Measurements from ENCODE around the gene NACC2. TPM values are rescaled to one million over a fixed set of nuclear protein-coding genes. Genes with fewer than 3 reads are reported as not detected.
"Not testable (repeated sequence)": the region's sequence is repeated elsewhere in the genome, so short reads cannot be mapped to it uniquely, and the experiment has no call there.

NACC2 gene
- total RNA-seq, 2 experiments from 2014 or later, result 5.6 to 6.4 TPM

GRCh38 chr9:135968601-135969000 is 126.5 kb downstream of the NACC2 start:
- Mint-ChIP-seq H3K9me3 (ENCODE audit: insufficient read depth) (no peaks in the 10 kb centered on the region), H3K27ac (no peak overlapping the region), H3K4me3 (no peak overlapping the region), H3K36me3 (ENCODE audit: low read depth) (no peaks in the 10 kb centered on the region), H3K27me3 (ENCODE audit: low read depth) (no peaks in the 10 kb centered on the region), H3K4me1 (ENCODE audit: low read depth) (peaks cover 13% of the 10 kb centered on the region)
- CTCF ChIA-PET, result interaction anchor here (0.8 to 4.2 kb wide), 5 partner anchors 9 to 154 kb away, joined by 3 to 49 read pairs (median 8); no protein-coding TSS in a partner anchor
- DNase-seq (no peak), ATAC-seq (no peak)
- POLR2A ChIA-PET, result no interaction called here

DNA sequence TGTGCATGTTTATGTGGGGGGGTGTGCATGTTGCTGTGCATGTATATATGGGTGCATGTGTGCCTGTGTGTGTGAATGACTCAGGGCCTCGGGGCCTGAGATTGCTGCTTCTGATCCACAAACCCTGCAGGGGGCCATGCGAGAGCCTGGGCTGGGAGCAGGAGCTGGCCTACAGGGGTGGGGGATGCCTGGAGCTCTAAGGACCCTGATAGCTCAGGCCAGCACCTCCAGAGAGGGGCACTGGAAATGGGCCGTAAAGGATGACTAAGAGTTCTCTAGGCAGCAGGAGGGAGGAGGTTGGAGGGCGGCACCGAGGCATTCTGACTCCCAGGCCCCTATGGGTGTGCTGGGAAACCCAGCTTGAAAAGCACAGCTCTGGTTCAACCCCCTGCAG is 127.0 kb downstream of the NACC2 start:
- CTCF ChIA-PET, result interaction anchor here (0.7 to 4.2 kb wide), 8 partner anchors 8 to 207 kb away, joined by 3 to 49 read pairs (median 4); no protein-coding TSS in a partner anchor
- Mint-ChIP-seq H3K27me3 (ENCODE audit: low read depth) (no peaks in the 10 kb centered on the region), H3K4me1 (ENCODE audit: low read depth) (peaks cover 8% of the 10 kb centered on the region), H3K36me3 (ENCODE audit: low read depth) (no peaks in the 10 kb centered on the region), H3K4me3 (no peak overlapping the region), H3K27ac (no peak overlapping the region), H3K9me3 (ENCODE audit: insufficient read depth) (no peaks in the 10 kb centered on the region)
- ATAC-seq (no peak), DNase-seq (no peak)
- POLR2A ChIA-PET, result no interaction called here

DNA sequence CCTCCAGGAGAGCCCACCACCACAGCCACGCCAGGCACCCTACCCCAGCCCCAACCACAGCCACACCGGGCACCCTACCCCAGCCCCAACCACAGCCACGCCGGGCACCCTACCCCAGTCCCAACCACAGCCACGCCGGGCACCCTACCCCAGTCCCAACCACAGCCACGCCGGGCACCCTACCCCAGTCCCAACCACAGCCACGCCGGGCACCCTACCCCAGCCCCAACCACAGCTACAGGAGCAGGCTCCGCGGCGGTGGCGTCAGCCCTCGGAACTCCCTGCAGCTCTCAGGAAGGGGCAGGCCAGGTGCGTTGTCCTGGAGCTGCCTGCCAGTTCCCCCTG is 128.2 kb downstream of the NACC2 start:
- H3K36me3 Mint-ChIP-seq (ENCODE audit: low read depth); H3K27ac Mint-ChIP-seq; H3K9me3 Mint-ChIP-seq (ENCODE audit: insufficient read depth); H3K4me3 Mint-ChIP-seq; DNase-seq: not testable (repeated sequence)
- peaks cover 17% of the 10 kb centered on the region for H3K4me1 Mint-ChIP-seq (ENCODE audit: low read depth)
- ATAC-seq, result peak; percentile 13
- peaks cover 10% of the 10 kb centered on the region for H3K27me3 Mint-ChIP-seq (ENCODE audit: low read depth)
- ChIA-PET POLR2A (interaction anchor here (0.6 kb wide), 1 partner anchor 151 kb away, joined by 3 read pairs; no protein-coding TSS in a partner anchor), CTCF (interaction anchor here (0.8 to 4.2 kb wide), 10 partner anchors 9 to 155 kb away, joined by 3 to 49 read pairs (median 4); no protein-coding TSS in a partner anchor)

- DNase-seq, result no peak
- H3K27ac Mint-ChIP-seq, result no peak overlapping the region
- CTCF ChIA-PET, result interaction anchor here (4.2 kb wide), 1 partner anchor 157 kb away, joined by 49 read pairs; no protein-coding TSS in a partner anchor
- no peaks in the 10 kb centered on the region for H3K9me3 Mint-ChIP-seq (ENCODE audit: insufficient read depth)
- peaks cover 24% of the 10 kb centered on the region for H3K4me1 Mint-ChIP-seq (ENCODE audit: low read depth)
- POLR2A ChIA-PET, result no interaction called here
- H3K36me3 Mint-ChIP-seq (ENCODE audit: low read depth), result no peaks in the 10 kb centered on the region
- peaks cover 12% of the 10 kb centered on the region for H3K27me3 Mint-ChIP-seq (ENCODE audit: low read depth)
- ATAC-seq, result no peak
- no peak overlapping the region for H3K4me3 Mint-ChIP-seq
These were observed 129.8 kb downstream of the NACC2 start for GRCh38 chr9:135965124-135965756.

- ChIA-PET CTCF (no interaction called here), POLR2A (no interaction called here)
- no peak for ATAC-seq
- H3K4me1 Mint-ChIP-seq (ENCODE audit: low read depth), result peaks cover 33% of the 10 kb centered on the region
- no peak overlapping the region for H3K27ac Mint-ChIP-seq
- H3K4me3 Mint-ChIP-seq, result no peak overlapping the region
- no peaks in the 10 kb centered on the region for H3K9me3 Mint-ChIP-seq (ENCODE audit: insufficient read depth)
- no peak for DNase-seq
- no peaks in the 10 kb centered on the region for H3K36me3 Mint-ChIP-seq (ENCODE audit: low read depth)
- peaks cover 12% of the 10 kb centered on the region for H3K27me3 Mint-ChIP-seq (ENCODE audit: low read depth)
These were observed 131.2 kb downstream of the NACC2 start for GRCh38 chr9:135963938-135964337.

GRCh38 chr9:135963338-135963737 is 131.8 kb downstream of the NACC2 start:
- H3K9me3 Mint-ChIP-seq (ENCODE audit: insufficient read depth), result no peaks in the 10 kb centered on the region
- no peak overlapping the region for H3K27ac Mint-ChIP-seq
- DNase-seq (no peak), ATAC-seq (no peak)
- ChIA-PET CTCF (no interaction called here), POLR2A (no interaction called here)
- H3K4me1 Mint-ChIP-seq (ENCODE audit: low read depth), result peaks cover 33% of the 10 kb centered on the region
- H3K27me3 Mint-ChIP-seq (ENCODE audit: low read depth), result peaks cover 12% of the 10 kb centered on the region
- H3K36me3 Mint-ChIP-seq (ENCODE audit: low read depth), result no peaks in the 10 kb centered on the region
- H3K4me3 Mint-ChIP-seq, result no peak overlapping the region

DNA sequence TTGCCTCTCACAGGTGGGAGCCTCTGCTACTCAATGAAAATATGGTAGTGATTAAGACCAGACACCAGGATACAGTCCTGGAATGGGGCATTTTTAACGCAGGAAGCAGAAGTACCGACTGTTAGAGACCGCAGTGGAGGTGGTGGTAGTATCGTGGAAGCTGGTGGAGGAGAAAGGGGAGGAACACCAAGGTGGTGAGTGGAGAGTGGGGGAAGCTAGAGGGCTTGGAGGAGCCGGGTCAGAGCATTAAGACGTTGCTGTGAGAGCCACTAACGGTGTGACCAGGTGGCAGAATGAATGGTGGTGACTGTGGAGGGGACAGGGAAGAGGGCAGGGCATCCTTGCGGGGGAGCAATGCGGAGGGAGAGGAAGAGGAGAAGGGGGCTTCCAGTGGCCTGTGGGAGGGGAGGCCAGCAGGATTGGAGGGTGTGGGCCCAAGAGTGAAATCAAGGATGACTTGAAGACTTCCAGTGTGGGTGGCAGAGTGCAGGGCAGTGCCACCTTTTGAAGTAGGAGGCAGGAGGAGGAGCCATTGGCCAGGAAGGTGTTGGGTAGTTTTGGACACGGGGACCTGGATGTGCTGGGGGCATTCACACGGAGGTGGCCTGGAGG is 132.3 kb downstream of the NACC2 start:
- CTCF ChIA-PET, result no interaction called here
- POLR2A ChIA-PET, result no interaction called here

DNA sequence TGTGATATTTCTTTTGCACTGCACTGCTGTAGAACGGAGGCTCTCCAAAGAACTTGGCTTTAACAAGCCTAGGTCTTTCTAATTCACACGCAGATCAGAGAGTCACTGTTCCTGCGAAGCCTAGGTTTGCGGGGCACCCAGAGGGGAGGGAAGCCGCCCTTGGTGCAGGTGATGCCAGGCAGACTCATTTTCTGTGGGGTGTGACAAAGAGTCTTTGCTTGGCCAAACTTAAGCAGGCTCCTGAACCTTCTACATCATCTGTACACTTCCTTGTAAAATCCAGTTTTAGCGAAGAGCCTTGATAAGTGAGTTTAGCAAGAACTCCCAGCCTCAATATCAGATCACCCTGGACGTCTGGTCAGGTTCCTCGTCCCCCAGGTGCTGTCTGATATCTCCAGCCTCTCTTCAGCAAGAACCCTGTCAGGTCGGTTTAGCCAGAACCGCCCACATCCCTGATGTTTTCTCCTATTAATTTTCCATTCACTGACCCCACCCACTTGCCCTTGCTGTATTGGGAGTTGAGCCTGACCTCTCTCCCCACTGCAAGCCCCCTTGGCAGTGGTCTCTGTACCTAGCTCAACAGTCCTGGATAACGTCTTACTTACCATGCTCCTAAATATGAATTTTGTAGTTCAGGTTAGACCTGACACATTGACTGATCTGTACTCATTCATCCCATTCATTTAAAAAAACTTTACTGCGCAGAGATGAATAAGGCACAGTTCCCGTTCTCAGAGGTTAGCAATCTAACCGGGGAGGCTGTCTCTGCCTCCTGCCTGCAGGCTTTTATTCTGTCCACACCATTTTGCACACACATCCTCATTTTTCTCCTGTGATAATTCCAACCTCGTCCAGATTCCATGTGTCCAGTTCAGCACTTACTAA is 133.0 kb downstream of the NACC2 start:
- peaks cover 12% of the 10 kb centered on the region for H3K27me3 Mint-ChIP-seq (ENCODE audit: low read depth)
- ChIA-PET CTCF (interaction anchor here (1.0 to 1.6 kb wide), 2 partner anchors 37 to 158 kb away, joined by 3 read pairs; no protein-coding TSS in a partner anchor), POLR2A (interaction anchor here (1.5 kb wide), 1 partner anchor 147 kb away, joined by 3 read pairs; no protein-coding TSS in a partner anchor)
- no peak for DNase-seq
- no peak for ATAC-seq
- H3K27ac Mint-ChIP-seq, result no peak overlapping the region
- peak overlapping the region; percentile 68 for H3K4me3 Mint-ChIP-seq
- H3K36me3 Mint-ChIP-seq (ENCODE audit: low read depth), result no peaks in the 10 kb centered on the region
- H3K9me3 Mint-ChIP-seq (ENCODE audit: insufficient read depth), result no peaks in the 10 kb centered on the region
- peaks cover 27% of the 10 kb centered on the region for H3K4me1 Mint-ChIP-seq (ENCODE audit: low read depth)

More for the DNA sequence above, 132.3 kb downstream of the NACC2 start:
- peaks cover 12% of the 10 kb centered on the region for H3K27me3 Mint-ChIP-seq (ENCODE audit: low read depth)
- H3K4me1 Mint-ChIP-seq (ENCODE audit: low read depth), result peaks cover 32% of the 10 kb centered on the region
- no peaks in the 10 kb centered on the region for H3K9me3 Mint-ChIP-seq (ENCODE audit: insufficient read depth)
- no peak overlapping the region for H3K4me3 Mint-ChIP-seq
- ATAC-seq, result no peak
- no peak overlapping the region for H3K27ac Mint-ChIP-seq
- no peak for DNase-seq
- H3K36me3 Mint-ChIP-seq (ENCODE audit: low read depth), result no peaks in the 10 kb centered on the region

- ATAC-seq (peak; percentile 87), DNase-seq (peak; percentile 95)
- H3K27ac Mint-ChIP-seq, result peak within 1 kb of the TSS; percentile 74
- peak within 1 kb of the TSS; percentile 86 for H3K4me3 Mint-ChIP-seq
- no peaks in the 10 kb centered on the region for H3K9me3 Mint-ChIP-seq (ENCODE audit: insufficient read depth)
- no peaks in the 10 kb centered on the region for H3K36me3 Mint-ChIP-seq (ENCODE audit: low read depth)
- peaks cover 25% of the 10 kb centered on the region for H3K4me1 Mint-ChIP-seq (ENCODE audit: low read depth)
- CTCF ChIA-PET, result interaction anchor here (1.0 to 1.6 kb wide), 2 partner anchors 36 to 158 kb away, joined by 3 read pairs; no protein-coding TSS in a partner anchor
- POLR2A ChIA-PET, result interaction anchor here (1.5 kb wide), 1 partner anchor 148 kb away, joined by 3 read pairs; no protein-coding TSS in a partner anchor
- H3K27me3 Mint-ChIP-seq (ENCODE audit: low read depth), result peaks cover 12% of the 10 kb centered on the region
These were observed 133.8 kb downstream of the NACC2 start, which contains the start of gene UBAC1 for GRCh38 chr9:135961277-135961715. Gene UBAC1, minus strand, starts transcription at chr9:135961373. Its CDS starts 211 bp downstream, at chr9:135961162.

- Mint-ChIP-seq H3K27me3 (ENCODE audit: low read depth) (peaks cover 12% of the 10 kb centered on the region), H3K36me3 (ENCODE audit: low read depth) (no peaks in the 10 kb centered on the region), H3K27ac (peak overlapping the region; percentile 74), H3K4me3 (peak overlapping the region; percentile 86), H3K4me1 (ENCODE audit: low read depth) (peaks cover 25% of the 10 kb centered on the region), H3K9me3 (ENCODE audit: insufficient read depth) (no peaks in the 10 kb centered on the region)
- POLR2A ChIA-PET, result interaction anchor here (1.5 kb wide), 1 partner anchor 149 kb away, joined by 3 read pairs; no protein-coding TSS in a partner anchor
- DNase-seq, result peak; percentile 25
- CTCF ChIA-PET, result interaction anchor here (1.0 to 1.7 kb wide), 3 partner anchors 35 to 161 kb away, joined by 3 to 5 read pairs (median 3); no protein-coding TSS in a partner anchor
- peak; percentile 24 for ATAC-seq
These were observed 134.4 kb downstream of the NACC2 start for GRCh38 chr9:135960411-135961276.

Measured in activated CD8-positive, alpha-beta T cell treated with anti-CD3 and anti-CD28 coated beads, Interleukin-2, amount 10 ng/mL, durations not matched to agents 7 days and 5 days (primary cell).